ENCODE results near the gene BLOC1S6. TPM values are rescaled to one million over a fixed set of nuclear protein-coding genes. Genes with fewer than 3 reads are reported as not detected.
A peak's percentile ranks its signal among the peaks of the same experiment; 100 is the strongest.

The BLOC1S6 gene
- total and polyA plus RNA-seq, 2 of the 13 experiments (the other 11 are each of a cell fraction or from before 2014, with no cell fraction given) = 11.8 to 44.3 TPM

GRCh38 chr15:45612790-45613415 is 25.7 kb downstream of the BLOC1S6 start:
- FAIRE-seq (no peak), ATAC-seq (peak; percentile 24; the same call in 1 of the 3 replicates), DNase-seq (ENCODE audit: low spot score) (no peak)
- H3K4me3 ChIP-seq (replicated peaks in 1 of 3; ENCODE audit: insufficient read depth in 1 of 3, low read depth in 2 of 3, low read length in 3 of 3) = no peak overlapping the region
- POLR2A ChIA-PET = no interaction called here
- H3K27me3 ChIP-seq (ENCODE audit: control insufficient read depth in 1 of 2, insufficient read depth in 2 of 2, low read length in 2 of 2) = no peaks in the 10 kb centered on the region
- no peaks in the 10 kb centered on the region; the same call in 1 of the 2 replicates for H3K4me1 ChIP-seq (ENCODE audit: insufficient read depth, low read length)
- peaks cover 0 to 5% of the 10 kb centered on the region in 2 experiments; a peak in 2 of 5 replicates for H3K36me3 ChIP-seq (replicated peaks in 1 of 2; ENCODE audit: control insufficient read depth in 1 of 2, insufficient read depth in 2 of 2, low read length in 2 of 2)
- intact Hi-C loops (cut with micrococcal nuclease; ENCODE audit: unreplicated experiment) (loop anchor here (10.0 kb wide), 1 partner anchor 408 kb away; no protein-coding TSS in a partner anchor), in situ Hi-C loops (cut with HindIII; ENCODE audit: extremely low pct_ligation_motif_present, low pct_unique_long_range_greater_than_20kb) (loop anchor here (10.0 kb wide), 1 partner anchor 158 kb away; no protein-coding TSS in a partner anchor)
- H3K9ac ChIP-seq (ENCODE audit: insufficient read depth, low read depth, low read length) = no peak overlapping the region
- no peak overlapping the region for H3K27ac ChIP-seq (ENCODE audit: extremely low read length, insufficient read depth, low read length)
- H2AFZ ChIP-seq (ENCODE audit: low read length) = no peak overlapping the region
- no peaks in the 10 kb centered on the region for H3K9me3 ChIP-seq (ENCODE audit: low read length)
- no peaks in the 10 kb centered on the region for H3K79me2 ChIP-seq (ENCODE audit: insufficient read depth, low read length)
- no TSS peak for BruUV-seq (replicated peaks)
- TF ChIP-seq ZNF713 (CRISPR knock-in tag; IDR thresholded peaks at IDR 0.05) (no peak), ATRX (CRISPR knock-in tag; IDR thresholded peaks at IDR 0.05; ENCODE audit: borderline replicate concordance) (no peak), ZNF878 (CRISPR knock-in tag; IDR thresholded peaks at IDR 0.05) (no peak), MTERF4 (CRISPR knock-in tag; IDR thresholded peaks at IDR 0.05) (no peak), SMAD9 (CRISPR knock-in tag; IDR thresholded peaks at IDR 0.05) (no peak), MTA1 (CRISPR knock-in tag; IDR thresholded peaks at IDR 0.05; ENCODE audit: borderline replicate concordance) (no peak), E2F5 (CRISPR knock-in tag; conservative IDR thresholded peaks at IDR 0.05) (no peak), ZFP1 (CRISPR knock-in tag; IDR thresholded peaks at IDR 0.05) (no peak), ZHX2 (IDR thresholded peaks at IDR 0.05; ENCODE audit: low read depth) (no peak), ZHX2 (CRISPR knock-in tag; IDR thresholded peaks at IDR 0.05; ENCODE audit: borderline replicate concordance) (no peak)
- no peaks in the 10 kb centered on the region for H4K20me1 ChIP-seq (ENCODE audit: insufficient read depth, low read length)
- WGBS (ENCODE audit: low lambda C conversion rate) = 17% methylated on average over 1 of the region's 1 CpG
- no peak overlapping the region for H3K4me2 ChIP-seq (ENCODE audit: low read depth, low read length)
- CTCF ChIA-PET (ENCODE audit: low intra/inter-chr PET ratio, low total read pairs) = interaction anchor here (3.2 to 3.8 kb wide), 2 partner anchors 154 to 155 kb away, joined by 17 to 24 read pairs; no protein-coding TSS in a partner anchor

Data from HepG2 (cell line).